ENCODE results near the gene PKIB.
"Not testable (repeated sequence)": the region's sequence is repeated elsewhere in the genome, so short reads cannot be mapped to it uniquely, and the experiment has no call there.

The PKIB gene

GRCh38 chr6:122621638-122622037 is 11.4 kb downstream of the PKIB start:
- DNase-seq: no peak

DNA sequence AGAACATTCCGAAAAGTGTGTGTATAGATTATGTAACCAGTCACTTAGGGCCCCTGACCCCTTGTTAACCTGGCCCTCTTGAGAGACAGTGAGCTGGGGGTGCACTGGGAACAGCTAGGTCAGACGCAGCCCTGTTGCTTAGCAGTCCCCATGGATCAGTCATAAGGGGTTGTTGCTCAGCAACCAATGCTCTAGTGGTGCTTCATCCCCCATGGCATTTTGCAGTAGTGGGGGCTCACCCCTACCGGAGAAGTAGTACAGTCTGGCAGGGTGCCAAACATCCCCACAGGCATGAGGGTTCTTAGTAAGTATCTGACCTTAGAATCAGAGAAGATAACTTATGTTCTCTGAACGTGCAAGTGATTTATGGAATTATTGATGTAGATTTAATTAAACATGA is 12.3 kb downstream of the PKIB start:
- no peak for DNase-seq

GRCh38 chr6:122623279-122623678 is 13.1 kb downstream of the PKIB start:
- no peak for DNase-seq

DNA sequence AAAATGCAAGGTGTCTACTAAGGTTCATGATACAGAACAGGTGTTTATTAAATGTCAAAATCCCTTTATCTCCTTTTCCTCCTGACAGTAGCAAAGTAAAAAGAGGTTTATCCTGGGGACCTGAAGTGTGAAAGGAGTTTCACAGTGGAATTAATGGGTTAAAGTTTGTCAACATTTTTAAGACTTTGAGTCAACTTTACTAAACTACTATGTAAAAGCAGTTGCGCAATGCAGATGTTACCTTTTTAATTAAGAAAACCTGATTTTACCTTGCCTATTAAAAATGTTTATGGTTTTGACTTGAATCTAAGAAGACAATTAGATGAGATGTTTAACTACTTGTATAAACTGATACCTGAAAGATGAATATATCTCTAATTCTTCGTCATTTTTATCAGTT is 14.6 kb downstream of the PKIB start:
- DNase-seq: no peak

- DNase-seq: no peak
These were observed 18.5 kb downstream of the PKIB start for GRCh38 chr6:122628714-122629113.

GRCh38 chr6:122631571-122632249 is 21.5 kb downstream of the PKIB start:
- DNase-seq: no peak

DNA sequence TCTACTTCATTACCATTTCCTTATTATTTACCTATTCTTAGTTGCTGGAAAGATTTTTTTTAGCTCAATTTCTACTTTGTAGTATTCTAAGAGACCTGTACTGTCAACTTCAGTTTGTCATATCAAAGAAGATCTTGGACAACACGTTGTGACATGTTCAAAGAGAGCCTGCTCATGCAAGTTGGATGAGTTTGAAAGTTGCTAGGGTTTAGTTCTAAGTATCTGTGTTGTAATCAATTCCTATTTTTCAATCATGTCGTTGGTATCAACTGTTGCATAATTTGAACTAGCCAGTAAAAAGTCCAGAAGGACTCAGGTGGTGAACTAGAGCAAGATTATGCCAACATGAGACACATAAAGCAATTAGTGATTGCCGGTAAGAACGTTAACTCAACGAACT is 30.2 kb downstream of the PKIB start:
- no peak for DNase-seq

DNA sequence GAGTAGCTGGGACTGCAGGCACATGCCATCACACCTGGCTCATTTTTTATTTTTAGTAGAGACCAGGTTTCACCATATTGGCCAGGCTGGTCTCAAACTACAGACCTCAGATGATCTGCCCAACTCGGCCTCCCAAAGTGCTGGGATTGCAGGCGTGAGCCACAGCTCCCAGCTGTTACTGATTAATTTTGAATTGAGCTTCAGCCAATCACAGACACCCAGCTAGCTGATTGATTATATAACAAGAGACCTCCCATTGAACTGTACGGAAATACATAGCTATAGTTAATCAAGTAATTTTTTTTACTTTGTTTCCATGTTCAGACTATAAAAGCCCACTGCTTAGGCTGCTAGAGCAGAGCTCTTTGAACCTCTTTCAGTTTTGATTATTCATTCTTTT is 31.6 kb downstream of the PKIB start:
- DNase-seq: no peak

GRCh38 chr6:122642604-122643003 is 32.4 kb downstream of the PKIB start:
- DNase-seq: not testable (repeated sequence)

DNA sequence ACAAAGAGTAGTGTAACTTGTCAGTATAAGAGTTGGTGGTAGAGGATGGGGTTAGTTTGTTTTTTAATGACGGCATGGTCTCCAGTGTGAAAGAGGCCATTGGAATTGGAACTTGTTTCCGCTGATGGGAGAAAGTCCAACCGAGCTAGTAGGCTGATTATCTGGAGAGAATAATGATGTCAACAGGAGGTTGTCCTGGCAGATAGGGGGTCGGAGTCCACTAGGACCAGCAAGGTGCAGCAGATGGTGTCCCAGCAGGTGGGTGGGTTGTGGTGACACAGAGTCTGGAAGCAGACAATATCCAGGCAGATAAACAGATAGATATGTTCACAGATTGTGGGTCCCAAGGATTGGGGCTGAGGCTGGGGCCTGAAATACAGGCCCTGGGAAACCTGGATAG is 35.1 kb downstream of the PKIB start:
- DNase-seq: no peak

DNA sequence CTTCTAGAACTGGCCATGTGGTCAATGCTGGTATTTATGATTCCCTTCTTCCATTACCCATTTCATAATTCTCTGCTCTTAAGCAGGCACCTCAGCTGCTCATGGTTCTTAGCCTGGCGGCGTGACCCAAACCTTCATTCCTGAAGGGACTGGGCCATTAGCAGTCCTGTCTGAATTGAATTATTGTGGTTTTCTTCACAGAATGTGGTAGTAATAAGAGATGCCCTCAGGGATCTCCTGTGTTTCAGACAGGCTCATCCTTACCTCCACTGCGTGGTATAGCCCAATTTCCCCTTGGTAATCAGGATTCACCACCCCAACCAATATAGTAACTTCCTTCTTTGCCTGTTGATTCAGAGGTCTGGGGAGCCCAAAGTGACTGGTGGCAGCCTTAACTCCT is 37.6 kb downstream of the PKIB start:
- no peak for DNase-seq

GRCh38 chr6:122648726-122649125 is 38.5 kb downstream of the PKIB start:
- no peak for DNase-seq

DNA sequence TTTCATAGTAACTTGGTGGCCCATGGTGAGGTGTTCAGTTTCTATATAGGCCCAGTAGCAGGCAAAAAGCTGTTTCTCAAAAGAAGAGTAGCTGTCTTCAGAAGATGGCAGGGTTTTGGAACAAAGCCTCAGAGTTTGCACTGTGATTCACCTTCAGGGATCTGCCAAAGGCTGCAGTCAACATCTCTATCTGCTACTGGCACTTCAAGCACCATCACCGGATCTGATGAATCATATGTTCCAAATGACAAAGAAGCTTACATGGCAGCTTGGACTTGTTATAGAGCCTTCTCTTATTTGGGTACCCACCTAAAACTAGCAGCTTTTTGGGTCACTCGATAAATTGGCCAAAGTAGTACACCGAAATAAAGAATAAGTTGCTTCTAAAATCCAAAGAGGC is 39.5 kb downstream of the PKIB start:
- no peak for DNase-seq

DNA sequence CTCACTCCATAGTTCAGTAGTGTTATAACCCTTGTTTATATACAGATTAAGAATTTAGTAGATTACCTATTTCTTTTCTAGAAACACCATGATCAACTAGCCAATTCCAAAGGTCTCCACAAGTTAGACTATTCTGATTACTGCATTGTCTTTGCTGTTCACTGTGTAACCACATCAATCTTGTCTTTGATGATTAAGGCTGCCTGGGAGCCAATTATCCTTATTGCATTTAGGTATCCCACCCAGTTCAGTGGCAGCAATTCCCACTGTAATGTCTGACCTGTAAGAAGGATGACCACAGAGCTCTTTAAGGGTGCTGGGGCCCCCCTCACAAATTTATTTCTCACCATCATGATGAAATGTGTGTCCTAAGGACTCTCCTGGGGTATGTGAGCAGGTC is 40.2 kb downstream of the PKIB start:
- no peak for DNase-seq

- no peak for DNase-seq
These were observed 40.8 kb downstream of the PKIB start for GRCh38 chr6:122651031-122651430.

DNA sequence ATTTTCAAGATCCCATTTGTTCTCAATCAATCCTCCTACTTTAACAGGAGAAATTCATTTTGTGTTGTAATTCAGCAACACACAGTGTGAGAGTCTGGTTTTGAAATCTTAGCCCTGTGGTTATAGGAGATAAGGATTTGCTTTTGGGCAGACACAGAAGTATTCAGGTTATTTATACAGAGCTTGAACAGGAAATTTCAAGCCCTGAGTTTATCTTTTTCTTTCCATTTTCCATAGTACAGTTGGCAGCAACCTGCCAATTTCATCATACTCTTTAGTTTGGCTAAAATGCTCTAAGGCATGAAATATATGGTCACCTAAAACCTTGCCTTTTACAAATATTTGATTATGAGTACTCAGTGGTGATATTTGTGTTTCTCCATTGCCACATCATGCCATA is 41.4 kb downstream of the PKIB start:
- no peak for DNase-seq

GRCh38 chr6:122652431-122652830 is 42.2 kb downstream of the PKIB start:
- DNase-seq: no peak

DNA sequence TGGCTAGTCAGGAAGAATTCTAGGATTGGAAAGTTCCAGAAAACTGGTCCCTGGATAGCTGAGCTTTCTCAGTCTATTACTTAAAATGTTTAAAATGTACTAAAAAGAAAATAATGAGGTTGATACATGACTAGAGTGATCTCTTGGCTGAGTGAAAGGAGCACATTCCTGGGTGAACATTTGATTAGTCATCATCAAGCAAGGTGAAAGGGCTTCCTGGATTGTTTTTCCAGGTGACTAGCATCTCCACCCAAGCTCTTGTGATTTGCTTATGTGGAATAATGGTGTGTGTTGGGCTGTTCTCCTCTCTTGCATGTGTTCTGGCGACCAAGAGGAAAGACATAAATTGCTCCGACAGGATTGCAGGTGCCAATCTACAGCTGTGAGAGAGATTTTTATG is 42.9 kb downstream of the PKIB start:
- DNase-seq: no peak

- DNase-seq: no peak
These were observed 43.8 kb downstream of the PKIB start for GRCh38 chr6:122654012-122654411.

- no peak for DNase-seq
These were observed 47.4 kb downstream of the PKIB start for GRCh38 chr6:122657601-122658000.

DNA sequence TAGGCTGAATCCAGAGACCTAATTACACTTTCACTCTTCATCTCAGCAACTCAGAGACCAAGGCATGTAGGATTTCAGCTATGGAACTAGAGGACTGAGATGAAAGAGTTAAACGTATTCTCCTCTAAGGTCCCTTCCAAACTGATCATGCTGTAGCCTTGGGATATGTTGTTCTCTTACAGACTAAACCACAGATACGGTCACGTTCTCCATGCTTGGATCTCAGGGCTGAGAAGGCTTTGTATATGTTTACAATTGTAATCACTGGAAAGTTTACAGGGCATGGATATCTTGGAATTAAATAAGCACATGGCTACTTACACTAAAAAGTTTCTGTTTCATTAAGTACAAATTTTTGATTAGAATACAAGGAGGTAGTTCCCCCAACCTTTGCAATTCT is 50.1 kb downstream of the PKIB start:
- DNase-seq: no peak

GRCh38 chr6:122663981-122664380 is 53.8 kb downstream of the PKIB start:
- DNase-seq: no peak

DNA sequence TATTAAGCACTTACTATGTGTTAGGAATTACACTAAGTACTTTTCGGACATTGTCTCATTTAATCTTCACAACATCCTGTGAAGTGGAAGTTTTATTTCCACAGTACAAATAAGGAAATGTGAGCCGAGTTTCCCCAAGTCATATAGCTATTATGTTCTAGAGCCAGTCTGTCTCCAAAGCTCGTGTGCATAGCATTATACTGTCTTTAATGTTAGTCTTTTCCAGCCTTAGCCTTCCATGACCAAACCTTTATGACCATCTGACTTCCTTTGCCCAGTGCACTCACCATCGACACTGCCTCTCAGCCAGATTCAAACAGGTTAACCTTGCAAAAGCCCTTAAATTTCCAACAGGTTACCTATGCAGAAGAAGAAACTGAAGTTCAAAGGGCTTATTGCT is 55.7 kb downstream of the PKIB start:
- DNase-seq: no peak

DNA sequence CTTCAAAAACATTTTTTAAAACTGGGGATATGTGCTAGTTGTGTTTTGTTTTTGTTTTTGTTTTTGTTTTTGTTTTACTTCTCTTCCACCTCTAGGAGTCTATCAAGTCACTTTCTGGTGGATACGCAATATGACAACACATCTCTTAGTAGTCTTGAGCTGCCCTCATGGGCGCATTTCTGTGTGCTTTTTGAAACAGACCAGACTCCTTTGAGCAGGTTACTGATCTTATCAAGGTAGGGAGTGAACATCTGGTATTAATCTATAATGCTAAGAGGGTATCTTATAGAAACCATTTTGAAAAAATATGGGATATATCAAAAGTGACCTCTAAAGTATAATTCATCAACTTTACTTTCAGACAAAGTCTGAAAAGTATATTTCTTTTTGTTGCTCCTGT is 56.2 kb downstream of the PKIB start:
- no peak for DNase-seq

GRCh38 chr6:122669418-122669817 is 59.2 kb downstream of the PKIB start:
- no peak for DNase-seq

GRCh38 chr6:122669868-122670267 is 59.7 kb downstream of the PKIB start:
- no peak for DNase-seq
